Mesenchymal stem cell (in vitro differentiated cells and primary cell): Measurements from ENCODE around the gene PRICKLE3.

Experiments used
- DNase-seq: peaks from one replicate; pipeline ENCODE4 v3.0.0-alpha.2; 2013
- H2AFZ ChIP-seq: one replicate; pipeline ENCODE4 v1.6.1; 2013; ENCODE audit warnings: low read depth, mild to moderate bottlenecking, control low read depth, inconsistent platforms, low read length, moderate library complexity
- H2AK5ac ChIP-seq: 2 replicates; pipeline ENCODE4 v1.6.1; 2013; ENCODE audit warnings: low read length, moderate library complexity, mild to moderate bottlenecking, inconsistent platforms; ENCODE audit not compliant: severe bottlenecking
- H2BK120ac ChIP-seq: one replicate; pipeline ENCODE4 v1.6.1; 2013; ENCODE audit warnings: low read depth, mild to moderate bottlenecking, inconsistent platforms, low read length, moderate library complexity
- H2BK12ac ChIP-seq, 2 experiments: one replicate each; pipeline ENCODE4 v1.6.1; 2013; ENCODE audit warnings: inconsistent platforms in 2 of 2, low read length in 2 of 2, mild to moderate bottlenecking in 2 of 2, moderate library complexity in 2 of 2, control low read depth in 1 of 2
- H2BK15ac ChIP-seq: one replicate; pipeline ENCODE4 v1.6.1; 2013; ENCODE audit warnings: mild to moderate bottlenecking, low read depth, inconsistent platforms; ENCODE audit not compliant: poor library complexity, severe bottlenecking
- H2BK5ac ChIP-seq: 2 replicates; pipeline ENCODE4 v1.6.1; 2013; ENCODE audit warnings: low read depth, mild to moderate bottlenecking, low read length, control low read depth, inconsistent platforms; ENCODE audit not compliant: poor library complexity, severe bottlenecking
- H3K14ac ChIP-seq, 2 experiments: one replicate each; pipeline ENCODE4 v1.6.1; 2013; ENCODE audit warnings: inconsistent platforms in 2 of 2, low read length in 2 of 2, control low read depth in 1 of 2, mild to moderate bottlenecking in 1 of 2, moderate library complexity in 1 of 2
- H3K18ac ChIP-seq, 2 experiments: one replicate each; pipeline ENCODE4 v1.6.1; 2013; ENCODE audit warnings: inconsistent platforms in 2 of 2, low read length in 2 of 2, control low read depth in 1 of 2, low read depth in 1 of 2, mild to moderate bottlenecking in 1 of 2
- H3K23ac ChIP-seq, 2 experiments: one replicate each; pipeline ENCODE4 v1.6.1; 2013; ENCODE audit warnings: inconsistent platforms in 2 of 2, low read length in 2 of 2, mild to moderate bottlenecking in 2 of 2, moderate library complexity in 2 of 2, control low read depth in 1 of 2
- H3K27ac ChIP-seq: 2 replicates; pipeline ENCODE4 v1.5.1; 2013; ENCODE audit warnings: mild to moderate bottlenecking, moderate library complexity, low read length, control low read depth, inconsistent platforms; ENCODE audit not compliant: poor library complexity, severe bottlenecking
- H3K27me3 ChIP-seq, 2 experiments: 2 replicates each; pipeline versions ENCODE4 v1.6.1 to v1.7.0; 2013; ENCODE audit warnings: low read length in 2 of 2, mild to moderate bottlenecking in 2 of 2, moderate library complexity in 2 of 2, control low read depth in 1 of 2, inconsistent platforms in 1 of 2; ENCODE audit not compliant: control insufficient read depth in 1 of 2, insufficient read depth in 1 of 2
- H3K36me3 ChIP-seq, 2 experiments: 2 replicates each; pipeline versions ENCODE4 v1.6.1 to v1.7.0; 2013; ENCODE audit warnings: low read length in 2 of 2, control low read depth in 1 of 2, inconsistent platforms in 1 of 2, low read depth in 1 of 2, mild to moderate bottlenecking in 1 of 2; ENCODE audit not compliant: insufficient read depth in 2 of 2, control insufficient read depth in 1 of 2
- H3K4ac ChIP-seq, 2 experiments: one replicate each; pipeline ENCODE4 v1.6.1; 2013; ENCODE audit warnings: inconsistent platforms in 2 of 2, low read length in 2 of 2, mild to moderate bottlenecking in 2 of 2, moderate library complexity in 2 of 2, control low read depth in 1 of 2, low read depth in 1 of 2
- H3K4me1 ChIP-seq: 2 replicates; pipeline ENCODE4 v1.6.1; 2013; ENCODE audit warnings: low read depth, low read length, control low read depth; ENCODE audit not compliant: control insufficient read depth, insufficient read depth
- H3K4me2 ChIP-seq: 2 replicates; pipeline ENCODE4 v1.6.1; 2013; ENCODE audit warnings: low read length, mild to moderate bottlenecking, inconsistent platforms; ENCODE audit not compliant: poor library complexity, severe bottlenecking
- H3K4me3 ChIP-seq, 2 experiments: 2 replicates each; pipeline versions ENCODE4 v1.5.1 to v1.7.0; 2013; ENCODE audit warnings: low read length in 2 of 2, mild to moderate bottlenecking in 2 of 2, control low read depth in 1 of 2, low read depth in 1 of 2; ENCODE audit not compliant: insufficient read depth in 1 of 2
- H3K79me1 ChIP-seq: replicated peaks from 2 replicates; pipeline ENCODE4 v1.6.1; 2013; ENCODE audit warnings: mild to moderate bottlenecking, control low read depth, low read length, inconsistent platforms; ENCODE audit not compliant: poor library complexity, severe bottlenecking
- H3K9ac ChIP-seq: 2 replicates; pipeline ENCODE4 v1.7.0; 2013; ENCODE audit warnings: mild to moderate bottlenecking, low read length, moderate library complexity
- H3K9me3 ChIP-seq: 2 replicates; pipeline ENCODE4 v1.7.0; 2013; ENCODE audit warnings: mild to moderate bottlenecking, low read length; ENCODE audit not compliant: control insufficient read depth
- H4K8ac ChIP-seq: one replicate; pipeline ENCODE4 v1.6.1; 2013; ENCODE audit warnings: inconsistent platforms, mild to moderate bottlenecking, low read length, moderate library complexity
- H4K91ac ChIP-seq: one replicate; pipeline ENCODE4 v1.6.1; 2013; ENCODE audit warnings: mild to moderate bottlenecking, low read length, inconsistent platforms
- WGBS: methylation state at CpG from one replicate; pipeline ENCODE4 v1.1.7; 2013; ENCODE audit warnings: mixed read lengths; 5-methylcytosine and 5-hydroxymethylcytosine counted together

Gene PRICKLE3

DNA sequence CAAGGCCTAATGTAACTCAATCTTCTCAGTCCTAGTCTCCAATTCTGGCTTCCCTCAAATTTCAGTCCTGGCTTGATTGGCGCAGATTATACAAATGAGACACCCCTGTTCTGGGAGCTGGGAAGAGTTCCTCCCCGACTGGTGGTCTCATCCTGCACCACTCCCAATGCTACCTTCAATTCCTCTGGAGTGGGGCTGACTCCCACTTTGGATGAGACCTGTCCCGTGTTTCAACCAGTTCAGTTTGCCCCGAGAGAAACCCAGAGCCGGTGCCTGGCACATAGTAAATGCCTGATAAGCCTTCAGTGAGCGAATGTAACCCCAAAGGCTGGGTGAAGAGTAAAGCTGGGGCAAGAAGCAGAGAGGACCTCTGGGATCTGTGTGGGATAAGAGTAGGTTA is 17.8 kb upstream of the PRICKLE3 start:
- no peak overlapping the region for H2BK15ac ChIP-seq
- no peak overlapping the region for H2BK5ac ChIP-seq
- no peak overlapping the region for H4K91ac ChIP-seq
- H4K8ac ChIP-seq = no peak overlapping the region
- no peak overlapping the region for H2BK120ac ChIP-seq
- no peaks in the 10 kb centered on the region for H3K79me1 ChIP-seq
- no peaks in the 10 kb centered on the region for H3K9me3 ChIP-seq
- H3K4ac ChIP-seq = no peak overlapping the region
- no peak overlapping the region for H2AK5ac ChIP-seq
- H3K14ac ChIP-seq = no peak overlapping the region
- H3K18ac ChIP-seq = no peak overlapping the region
- peaks cover 4 to 42% of the 10 kb centered on the region in 2 experiments for H3K27me3 ChIP-seq
- H3K27ac ChIP-seq = no peak overlapping the region
- H2BK12ac ChIP-seq = no peak overlapping the region
- 88% methylated on average over 6 of the region's 6 CpGs for WGBS
- no peak overlapping the region for H3K23ac ChIP-seq
- H3K9ac ChIP-seq = no peak overlapping the region
- no peak overlapping the region for H3K4me3 ChIP-seq
- H3K4me1 ChIP-seq = peaks cover 5% of the 10 kb centered on the region
- no peak overlapping the region for H3K4me2 ChIP-seq
- no peak overlapping the region for H2AFZ ChIP-seq
- H3K36me3 ChIP-seq = no peaks in the 10 kb centered on the region
- no peak for DNase-seq

DNA sequence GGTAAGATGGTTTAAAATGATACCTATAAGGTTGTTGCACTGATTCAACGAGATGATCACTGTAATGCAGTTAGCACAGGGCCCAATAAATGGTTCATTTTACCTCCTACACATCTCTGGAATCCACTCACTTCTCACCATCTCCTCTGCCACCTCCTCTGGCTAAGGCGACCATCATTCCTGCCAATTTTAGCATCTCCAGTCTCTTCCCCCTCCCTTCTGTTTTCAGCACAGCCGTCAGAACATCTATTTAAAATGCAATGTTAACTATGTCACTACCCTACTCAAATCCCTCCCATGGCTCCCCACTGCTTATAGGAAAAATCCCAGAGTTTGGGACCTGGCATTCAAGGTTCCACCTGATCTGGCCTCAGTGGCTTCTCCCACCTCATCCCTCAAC is 17.4 kb upstream of the PRICKLE3 start:
- Histone ChIP-seq H3K4ac (no peak overlapping the region), H3K9ac (no peak overlapping the region), H2AFZ (no peak overlapping the region), H3K36me3 (no peaks in the 10 kb centered on the region), H3K4me3 (no peak overlapping the region), H3K79me1 (no peaks in the 10 kb centered on the region), H2BK120ac (no peak overlapping the region), H3K18ac (no peak overlapping the region), H4K8ac (no peak overlapping the region), H2BK12ac (no peak overlapping the region), H2BK5ac (no peak overlapping the region), H3K14ac (no peak overlapping the region), H3K9me3 (no peaks in the 10 kb centered on the region), H3K27ac (no peak overlapping the region), H4K91ac (no peak overlapping the region), H3K23ac (no peak overlapping the region), H3K27me3 (peaks cover 8 to 42% of the 10 kb centered on the region in 2 experiments), H2AK5ac (no peak overlapping the region), H2BK15ac (no peak overlapping the region), H3K4me2 (no peak overlapping the region), H3K4me1 (peaks cover 5% of the 10 kb centered on the region)
- no peak for DNase-seq
- 68% methylated on average over 3 of the region's 3 CpGs for WGBS

DNA sequence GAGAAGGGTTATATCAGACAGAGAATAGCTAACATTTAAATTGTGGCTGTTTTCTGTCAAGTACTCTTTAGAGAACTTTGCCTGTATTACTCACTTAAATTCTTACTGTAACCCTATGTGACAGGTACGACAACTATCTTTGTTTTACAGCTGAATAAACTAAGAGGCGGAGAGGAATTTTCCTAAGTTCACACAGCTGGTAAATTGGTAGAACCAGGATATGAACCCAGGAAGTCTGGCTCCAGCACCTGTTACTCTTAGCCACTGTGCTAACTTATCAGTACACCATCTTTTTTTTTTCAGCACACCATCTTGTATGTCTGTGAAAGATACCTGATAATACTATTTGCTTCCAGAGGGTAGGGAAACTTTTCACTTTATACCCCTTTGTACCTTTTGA is 15.8 kb upstream of the PRICKLE3 start:
- Histone ChIP-seq H2AK5ac (no peak overlapping the region), H3K36me3 (no peaks in the 10 kb centered on the region), H2BK12ac (no peak overlapping the region), H3K79me1 (no peaks in the 10 kb centered on the region), H2AFZ (no peak overlapping the region), H3K4me1 (peaks cover 5% of the 10 kb centered on the region), H3K14ac (no peak overlapping the region), H3K27ac (no peak overlapping the region), H4K91ac (no peak overlapping the region), H3K4ac (no peak overlapping the region), H2BK120ac (no peak overlapping the region), H2BK5ac (no peak overlapping the region), H3K18ac (no peak overlapping the region), H2BK15ac (no peak overlapping the region), H3K9ac (no peak overlapping the region), H3K4me2 (no peak overlapping the region), H3K9me3 (no peaks in the 10 kb centered on the region), H3K23ac (no peak overlapping the region), H3K27me3 (peaks cover 19 to 52% of the 10 kb centered on the region in 2 experiments), H4K8ac (no peak overlapping the region), H3K4me3 (no peak overlapping the region)
- no peak for DNase-seq
- WGBS = 100% methylated on average over 2 of the region's 2 CpGs

DNA sequence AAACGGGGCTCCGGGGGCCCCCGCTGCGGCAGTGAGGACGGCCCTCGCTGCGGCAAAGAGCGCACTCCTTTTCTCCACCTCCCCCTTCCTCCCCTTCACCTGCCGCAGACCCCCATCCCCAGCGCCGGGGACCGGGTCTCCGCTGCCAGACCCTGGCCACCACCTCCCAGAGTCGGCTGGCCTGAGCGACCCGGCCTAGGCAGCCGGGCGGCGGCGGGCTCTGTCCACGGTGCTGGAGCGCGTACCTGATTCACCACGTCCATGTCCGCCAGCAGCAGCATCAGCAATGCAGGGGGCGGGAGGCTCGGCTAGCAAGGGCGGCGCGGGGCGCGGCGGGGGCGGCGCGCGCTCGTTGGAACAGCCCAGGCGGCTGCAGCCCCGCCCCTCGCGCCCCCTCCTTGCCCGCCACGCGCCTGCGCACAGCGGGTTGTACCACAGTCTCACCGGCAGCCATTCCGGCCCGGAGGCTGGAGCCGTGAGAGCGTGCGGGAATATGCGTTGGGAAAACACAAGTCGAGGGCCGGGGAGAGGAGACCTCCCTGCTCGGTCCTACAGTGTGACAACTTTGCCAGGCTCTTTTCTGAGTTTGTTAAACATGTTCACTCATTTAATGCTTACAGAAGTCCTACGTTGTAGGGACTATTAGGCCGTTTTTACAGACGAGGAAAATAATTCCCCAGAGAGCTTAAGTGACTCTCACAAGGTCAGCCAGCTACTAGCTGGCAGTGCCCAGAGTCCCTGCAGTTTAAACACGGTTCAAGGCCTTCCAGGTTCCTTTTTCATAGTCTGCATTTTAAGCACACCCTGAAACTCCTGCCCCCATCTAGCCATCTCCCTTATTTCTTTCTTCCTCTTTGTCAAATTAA is 14.0 kb upstream of the PRICKLE3 start, which contains the start of gene SYP:
SYP (minus strand) TSS at position 288 of the 866 bp plus-strand sequence; CDS start at position 281, 7 bp downstream.
- Histone ChIP-seq H3K9me3 (no peaks in the 10 kb centered on the region), H3K14ac (no peak within 1 kb of the TSS), H3K4ac (no peak within 1 kb of the TSS), H3K27ac (peak within 1 kb of the TSS; percentile 43), H3K23ac (no peak within 1 kb of the TSS), H3K27me3 (peaks cover 19 to 40% of the 10 kb centered on the region in 2 experiments), H2BK120ac (no peak within 1 kb of the TSS), H2BK15ac (no peak within 1 kb of the TSS), H3K4me1 (peaks cover 5% of the 10 kb centered on the region), H3K18ac (no peak within 1 kb of the TSS), H3K4me2 (peak within 1 kb of the TSS; percentile 74), H3K4me3 (peak within 1 kb of the TSS; percentile 26 to 65), H2BK12ac (no peak within 1 kb of the TSS), H3K9ac (peak within 1 kb of the TSS; percentile 69), H2BK5ac (no peak within 1 kb of the TSS), H3K36me3 (no peaks in the 10 kb centered on the region), H3K79me1 (no peaks in the 10 kb centered on the region), H2AFZ (no peak within 1 kb of the TSS), H2AK5ac (no peak within 1 kb of the TSS), H4K8ac (no peak within 1 kb of the TSS), H4K91ac (no peak within 1 kb of the TSS)
- 4% methylated on average over 20 of the region's 61 CpGs for WGBS
- DNase-seq = peak; percentile 81
